Fibroblast of pulmonary artery (primary cell): ENCODE results near the gene ZC3H12A.

ENCODE experiments used
- DNase-seq: peaks from one replicate; pipeline ENCODE4 v3.0.0-alpha.2; 2010; ENCODE audit warnings: low read depth
- H3K4me3 ChIP-seq: replicated peaks from 2 replicates; pipeline ENCODE4 v1.5.1; 2011; ENCODE audit warnings: low read depth, mild to moderate bottlenecking, control low read depth, low read length, moderate library complexity
- CTCF ChIP-seq: IDR thresholded peaks from 2 replicates; pipeline ENCODE4 v1.5.1; 2011; ENCODE audit warnings: mild to moderate bottlenecking, control low read depth, low read length, inconsistent platforms; ENCODE audit errors: missing control alignments

The ZC3H12A gene

GRCh38 chr1:37477198-37477931, 3.0 kb downstream of the ZC3H12A start:
- peak overlapping the region; percentile 80 for H3K4me3 ChIP-seq
- no peak for TF ChIP-seq CTCF
- peak; percentile 76 for DNase-seq

GRCh38 chr1:37477946-37478345, 3.6 kb downstream of the ZC3H12A start:
- no peak for TF ChIP-seq CTCF
- H3K4me3 ChIP-seq: peak overlapping the region; percentile 80
- no peak for DNase-seq

GRCh38 chr1:37478451-37478881, 4.1 kb downstream of the ZC3H12A start:
- DNase-seq: no peak
- H3K4me3 ChIP-seq: peak overlapping the region; percentile 80
- TF ChIP-seq CTCF: no peak

- peak; percentile 55 for DNase-seq
- H3K4me3 ChIP-seq: peak overlapping the region; percentile 80
- TF ChIP-seq CTCF: no peak
These were observed 4.5 kb downstream of the ZC3H12A start for GRCh38 chr1:37478890-37479254.

GRCh38 chr1:37479255-37480124, 5.1 kb downstream of the ZC3H12A start:
- TF ChIP-seq CTCF: no peak
- DNase-seq: peak; percentile 88
- peak overlapping the region; percentile 80 for H3K4me3 ChIP-seq

- peak overlapping the region; percentile 80 for H3K4me3 ChIP-seq
- no peak for TF ChIP-seq CTCF
- no peak for DNase-seq
These were observed 5.7 kb downstream of the ZC3H12A start for GRCh38 chr1:37480125-37480466.
